GM12878 (cell line): ENCODE measurements around the gene ENGASE.

Source experiments
- RAD21 ChIP-seq: IDR thresholded peaks from 2 replicates; pipeline ENCODE4 v1.6.1; 2011; ENCODE audit warnings: mild to moderate bottlenecking, low read depth, low read length, moderate library complexity; ENCODE audit not compliant: insufficient read depth
- TF ChIP-seq, protein P1 (sequence below), 3 experiments: IDR thresholded peaks in 2 of 3; conservative IDR thresholded peaks in 1 of 3; 2 replicates each; pipeline ENCODE4 v1.5.1; 2011; ENCODE audit warnings: low read depth in 3 of 3, low read length in 3 of 3, mild to moderate bottlenecking in 3 of 3, control low read depth in 2 of 3, moderate library complexity in 2 of 3, inconsistent platforms in 1 of 3, mixed read lengths in 1 of 3; ENCODE audit not compliant: control insufficient read depth in 2 of 3, insufficient read depth in 1 of 3; ENCODE audit errors: extremely low read depth in 1 of 3

DNA sequence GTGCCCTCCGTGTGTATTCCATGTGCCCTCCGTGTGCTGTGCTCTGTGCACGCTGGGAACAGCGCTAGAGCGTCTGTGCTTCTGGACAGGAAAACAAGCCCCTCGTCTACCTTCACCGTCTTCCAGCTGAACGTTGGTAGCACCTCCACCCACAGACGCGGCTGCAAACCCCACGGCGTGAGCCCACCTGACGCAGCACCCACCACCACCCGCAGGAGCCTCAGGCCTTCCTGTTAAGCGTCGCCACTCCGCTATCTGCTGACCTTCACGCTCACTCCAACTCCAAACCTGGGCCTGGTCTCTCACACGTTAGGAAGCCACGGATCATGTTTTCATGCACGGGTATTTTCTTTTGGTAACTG lies 56.6 kb downstream of the ENGASE start:
- TF ChIP-seq, protein P1, sequence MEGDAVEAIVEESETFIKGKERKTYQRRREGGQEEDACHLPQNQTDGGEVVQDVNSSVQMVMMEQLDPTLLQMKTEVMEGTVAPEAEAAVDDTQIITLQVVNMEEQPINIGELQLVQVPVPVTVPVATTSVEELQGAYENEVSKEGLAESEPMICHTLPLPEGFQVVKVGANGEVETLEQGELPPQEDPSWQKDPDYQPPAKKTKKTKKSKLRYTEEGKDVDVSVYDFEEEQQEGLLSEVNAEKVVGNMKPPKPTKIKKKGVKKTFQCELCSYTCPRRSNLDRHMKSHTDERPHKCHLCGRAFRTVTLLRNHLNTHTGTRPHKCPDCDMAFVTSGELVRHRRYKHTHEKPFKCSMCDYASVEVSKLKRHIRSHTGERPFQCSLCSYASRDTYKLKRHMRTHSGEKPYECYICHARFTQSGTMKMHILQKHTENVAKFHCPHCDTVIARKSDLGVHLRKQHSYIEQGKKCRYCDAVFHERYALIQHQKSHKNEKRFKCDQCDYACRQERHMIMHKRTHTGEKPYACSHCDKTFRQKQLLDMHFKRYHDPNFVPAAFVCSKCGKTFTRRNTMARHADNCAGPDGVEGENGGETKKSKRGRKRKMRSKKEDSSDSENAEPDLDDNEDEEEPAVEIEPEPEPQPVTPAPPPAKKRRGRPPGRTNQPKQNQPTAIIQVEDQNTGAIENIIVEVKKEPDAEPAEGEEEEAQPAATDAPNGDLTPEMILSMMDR (IDR thresholded peaks at IDR 0.05 in 2 of 3, conservative IDR thresholded peaks at IDR 0.05 in 1 of 3; ENCODE audit: control insufficient read depth in 2 of 3, extremely low read depth in 1 of 3, insufficient read depth in 1 of 3, low read depth in 3 of 3, low read length in 3 of 3), result no peak
- no peak for TF ChIP-seq RAD21
